ENCODE results near the gene SCAPER. TPM values are rescaled to one million over a fixed set of nuclear protein-coding genes. Genes with fewer than 3 reads are reported as not detected.
"Not testable (repeated sequence)": the region's sequence is repeated elsewhere in the genome, so short reads cannot be mapped to it uniquely, and the experiment has no call there.

SCAPER gene
- total and polyA plus RNA-seq, 11 donors, result 6.7 to 53.9 (median 38.3) TPM

- no peak for DNase-seq
- intact Hi-C loops (cut with DNase I), result loop anchor here in 5 of 10 donors (10.0 kb wide), 5 partner anchors 198 to 808 kb away; partner anchors contain the start of gene TMEM266 (in 1 of the 5)
- no peak overlapping the region for H3K4me3 ChIP-seq
- peaks cover 0 to 34% (median 6%) of the 10 kb centered on the region in 12 donors for H3K4me1 ChIP-seq
- WGBS, 4 donors, result 70 to 85% (median 79%) methylated on average over 4 of the region's 4 CpGs
- no peaks in the 10 kb centered on the region for H3K9me3 ChIP-seq
- H3K27me3 ChIP-seq, result no peaks in the 10 kb centered on the region
- no peak overlapping the region for H3K27ac ChIP-seq
- H3K36me3 ChIP-seq, result peaks cover 0 to 6% (median 0%) of the 10 kb centered on the region in 9 donors
- TF ChIP-seq POLR2A (IDR thresholded peaks at IDR 0.05), result no peak
- TF ChIP-seq CTCF (IDR thresholded peaks at IDR 0.05), result no peak
- no peak for ATAC-seq
Observed at GRCh38 chr15:76863123-76863522, 42.0 kb downstream of the SCAPER start.

GRCh38 chr15:76861815-76862397, 43.2 kb downstream of the SCAPER start:
- Histone ChIP-seq H3K27ac (no peak overlapping the region), H3K27me3 (no peaks in the 10 kb centered on the region), H3K36me3 (peaks cover 0 to 7% (median 0%) of the 10 kb centered on the region in 9 donors), H3K4me3 (no peak overlapping the region), H3K4me1 (peaks cover 0 to 22% (median 4%) of the 10 kb centered on the region in 12 donors), H3K9me3 (no peaks in the 10 kb centered on the region)
- intact Hi-C loops (cut with DNase I), result loop anchor here in 5 of 10 donors (10.0 kb wide), 5 partner anchors 197 to 807 kb away; partner anchors contain the start of gene TMEM266 (in 1 of the 5)
- TF ChIP-seq CTCF (IDR thresholded peaks at IDR 0.05), result no peak
- no peak for TF ChIP-seq POLR2A (IDR thresholded peaks at IDR 0.05)
- WGBS, 4 donors, result 88 to 94% (median 91%) methylated on average over 4 of the region's 4 CpGs
- no peak for DNase-seq
- ATAC-seq, result no peak

GRCh38 chr15:76860201-76860600, 44.9 kb downstream of the SCAPER start:
- DNase-seq, result no peak
- TF ChIP-seq CTCF (IDR thresholded peaks at IDR 0.05), result no peak
- no peak for TF ChIP-seq POLR2A (IDR thresholded peaks at IDR 0.05)

GRCh38 chr15:76850367-76850766, 54.8 kb downstream of the SCAPER start:
- not testable (repeated sequence) for H3K4me1 ChIP-seq, H3K27ac ChIP-seq, ATAC-seq, DNase-seq, H3K4me3 ChIP-seq, H3K27me3 ChIP-seq
- peaks cover 0 to 45% (median 13%) of the 10 kb centered on the region in 9 donors for H3K36me3 ChIP-seq
- intact Hi-C loops (cut with DNase I), result loop anchor here in 1 of 10 donors (10.0 kb wide), 1 partner anchor 206 kb away; no protein-coding TSS in a partner anchor
- peaks cover 0 to 39% (median 10%) of the 10 kb centered on the region in 12 donors for H3K9me3 ChIP-seq

More at GRCh38 chr15:76860201-76860600, 44.9 kb downstream of the SCAPER start:
- H3K4me1 ChIP-seq, result peaks cover 0 to 7% (median 0%) of the 10 kb centered on the region in 12 donors
- intact Hi-C loops (cut with DNase I), result loop anchor here in 5 of 10 donors (10.0 kb wide), 5 partner anchors 195 to 805 kb away; partner anchors contain the start of gene TMEM266 (in 1 of the 5)
- no peak for ATAC-seq
- H3K4me3 ChIP-seq, result no peak overlapping the region
- peaks cover 0 to 6% (median 0%) of the 10 kb centered on the region in 12 donors for H3K9me3 ChIP-seq
- no peak overlapping the region for H3K27ac ChIP-seq
- peaks cover 0 to 19% (median 0%) of the 10 kb centered on the region in 9 donors for H3K36me3 ChIP-seq
- H3K27me3 ChIP-seq, result no peaks in the 10 kb centered on the region
